HepG2 (cell line): ENCODE data around the gene DNAJC4. TPM values are rescaled to one million over a fixed set of nuclear protein-coding genes. Genes with fewer than 3 reads are reported as not detected.
A peak's percentile ranks its signal among the peaks of the same experiment; 100 is the strongest.

Source experiments
- BCL6 ChIP-seq: IDR thresholded peaks from 2 replicates; pipeline ENCODE4 v1.6.1; 2016; ENCODE audit warnings: missing genetic modification reagents, missing compliant biosample characterization
- BRCA1 ChIP-seq: sonication (generic); formaldehyde crosslinking; IDR thresholded peaks from 2 replicates; pipeline ENCODE4 v1.4.0; 2020; ENCODE audit warnings: missing genetic modification reagents
- MAFF ChIP-seq: IDR thresholded peaks from 2 replicates; pipeline ENCODE4 v1.6.1; 2011; ENCODE audit warnings: low read depth, low read length, improper control_type of control experiment
- TCF12 ChIP-seq, 2 experiments: fragments of 450-650 bp in 1 of 2; sonication (generic) in 1 of 2; formaldehyde crosslinking in 1 of 2; IDR thresholded peaks; 2 replicates each; pipeline versions ENCODE4 v1.6.1 to v1.8.0; 2017 to 2022; ENCODE audit warnings: antibody characterized with exemption in 1 of 2, mild to moderate bottlenecking in 1 of 2, missing genetic modification reagents in 1 of 2, moderate library complexity in 1 of 2
- WIZ ChIP-seq: sonication (generic); formaldehyde crosslinking; IDR thresholded peaks from 2 replicates; pipeline ENCODE4 v1.5.1; 2020; ENCODE audit warnings: mild to moderate bottlenecking, missing genetic modification reagents
- ZNF263 ChIP-seq: sonication (generic); formaldehyde crosslinking; IDR thresholded peaks from 2 replicates; pipeline ENCODE4 v1.4.0; 2020; ENCODE audit warnings: missing genetic modification reagents
- ZNF350 ChIP-seq: sonication (generic); formaldehyde crosslinking; IDR thresholded peaks from 2 replicates; pipeline ENCODE4 v1.4.0; 2020; ENCODE audit warnings: mild to moderate bottlenecking, low read depth, missing genetic modification reagents, borderline replicate concordance
- ZNF354B ChIP-seq: sonication (generic); formaldehyde crosslinking; IDR thresholded peaks from 2 replicates; pipeline ENCODE4 v1.8.0; 2022; ENCODE audit warnings: mild to moderate bottlenecking, missing genetic modification reagents
- ZNF549 ChIP-seq: sonication (generic); formaldehyde crosslinking; IDR thresholded peaks from 2 replicates; pipeline ENCODE4 v1.5.0; 2020; ENCODE audit warnings: missing genetic modification reagents
- ZNF678 ChIP-seq: sonication (generic); formaldehyde crosslinking; IDR thresholded peaks from 2 replicates; pipeline ENCODE4 v1.4.0; 2020; ENCODE audit warnings: mild to moderate bottlenecking, missing genetic modification reagents
- polyA plus RNA-seq, 8 experiments: library from polyadenylated mRNA; depleted of rRNA in 3 of 8; stranded (reverse) in 7 of 8; unstranded in 1 of 8; fragments of >200 nt; fragmentation: Illumina TruSeq in 4 of 8; extraction: Trizol in 4 of 8; gene quantifications; 2 replicates each; pipeline versions ENCODE4 v1.2.1 to v1.2.3, GENCODE V29; 2011 to 2016; ENCODE audit warnings: low read depth in 4 of 8, missing spikeins in 1 of 8, mixed read lengths in 1 of 8; ENCODE audit not compliant: insufficient read depth in 1 of 8
- total RNA-seq, 5 experiments: library from RNA; depleted of rRNA; stranded (reverse); fragments of >200 nt; fragmentation: Illumina TruSeq; extraction: Trizol; gene quantifications; 2 replicates each; pipeline ENCODE4 v1.2.3, GENCODE V29; 2016; ENCODE audit warnings: low read depth in 1 of 5
- TF ChIP-seq, protein P1 (sequence below): IDR thresholded peaks from 2 replicates; pipeline ENCODE4 v1.6.1; 2016; ENCODE audit warnings: low read depth, borderline replicate concordance
- TF ChIP-seq, protein P2 (sequence below): sonication (generic); IDR thresholded peaks from 2 replicates; pipeline ENCODE4 v1.6.1; 2016; ENCODE audit warnings: low read depth, borderline replicate concordance
- TF ChIP-seq, protein P3 (sequence below): sonication (generic); formaldehyde crosslinking; IDR thresholded peaks from 2 replicates; pipeline ENCODE4 v1.5.1; 2020; ENCODE audit warnings: mild to moderate bottlenecking, moderate library complexity, missing genetic modification reagents
- TF ChIP-seq, protein P4 (sequence below), 2 experiments: sonication (generic) in 1 of 2; formaldehyde crosslinking in 1 of 2; IDR thresholded peaks; 2 replicates each; pipeline versions ENCODE4 v1.6.1 to v1.9.0; 2014 to 2022; ENCODE audit warnings: antibody characterized with exemption in 1 of 2, borderline replicate concordance in 1 of 2, inconsistent platforms in 1 of 2, low read depth in 1 of 2, missing genetic modification reagents in 1 of 2
- TF ChIP-seq, protein P5 (sequence below): sonication (generic); formaldehyde crosslinking; IDR thresholded peaks from 2 replicates; pipeline ENCODE4 v1.9.0; 2021; ENCODE audit warnings: missing genetic modification reagents, mild to moderate bottlenecking, borderline replicate concordance
- TF ChIP-seq, protein P6 (sequence below): sonication (generic); formaldehyde crosslinking; IDR thresholded peaks from 2 replicates; pipeline ENCODE4 v1.4.0; 2020; ENCODE audit warnings: missing genetic modification reagents

DNAJC4 gene
- total and polyA plus RNA-seq, 2 of the 13 experiments (the other 11 are each of a cell fraction or from before 2014, with no cell fraction given) = 10.3 to 60.8 TPM

DNA sequence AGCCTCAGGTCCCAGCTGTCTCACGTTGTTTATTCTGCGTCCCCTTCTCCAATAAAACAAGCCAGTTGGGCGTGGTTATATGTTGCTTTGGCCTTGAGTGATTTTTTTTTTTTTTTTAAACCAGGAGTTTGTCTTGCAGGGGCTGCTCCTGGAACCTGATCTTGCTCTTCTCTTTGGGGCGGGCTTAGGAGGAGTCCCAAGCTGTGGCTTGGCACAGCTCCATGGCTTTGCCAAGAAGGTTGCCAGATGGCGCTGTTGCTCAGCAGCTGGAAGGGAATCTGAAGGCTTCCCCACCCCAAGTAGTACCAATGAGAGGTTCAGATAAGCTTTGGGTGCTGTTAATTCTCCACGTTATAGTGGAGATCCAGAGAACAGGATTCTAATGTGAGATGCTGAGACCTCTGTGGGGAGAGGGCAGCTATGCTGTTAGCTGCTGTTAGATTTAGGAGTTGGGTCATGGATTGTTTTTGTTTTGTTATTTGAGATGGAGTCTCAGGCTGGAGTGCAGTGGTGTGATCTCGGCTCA is 25.8 kb upstream of the DNAJC4 start (continued):
- TF ChIP-seq, protein P1, sequence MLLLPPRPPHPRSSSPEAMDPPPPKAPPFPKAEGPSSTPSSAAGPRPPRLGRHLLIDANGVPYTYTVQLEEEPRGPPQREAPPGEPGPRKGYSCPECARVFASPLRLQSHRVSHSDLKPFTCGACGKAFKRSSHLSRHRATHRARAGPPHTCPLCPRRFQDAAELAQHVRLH (CRISPR knock-in tag) = 0 out of 2 replicates have a peak, but pooled peaks have one; percentile 60
- TF ChIP-seq ZNF263 (CRISPR knock-in tag) (0 out of 2 replicates have a peak, but pooled peaks have one; percentile 30), ZNF354B (CRISPR knock-in tag) (no peak), BCL6 (CRISPR knock-in tag) (no peak), MAFF (no peak), ZNF350 (CRISPR knock-in tag) (no peak), BRCA1 (no peak), TCF12 (IDR thresholded peaks at IDR 0.05) (no peak), TCF12 (CRISPR knock-in tag; IDR thresholded peaks at IDR 0.05) (no peak), WIZ (no peak), ZNF678 (CRISPR knock-in tag) (no peak), ZNF549 (no peak)
- TF ChIP-seq, protein P2, sequence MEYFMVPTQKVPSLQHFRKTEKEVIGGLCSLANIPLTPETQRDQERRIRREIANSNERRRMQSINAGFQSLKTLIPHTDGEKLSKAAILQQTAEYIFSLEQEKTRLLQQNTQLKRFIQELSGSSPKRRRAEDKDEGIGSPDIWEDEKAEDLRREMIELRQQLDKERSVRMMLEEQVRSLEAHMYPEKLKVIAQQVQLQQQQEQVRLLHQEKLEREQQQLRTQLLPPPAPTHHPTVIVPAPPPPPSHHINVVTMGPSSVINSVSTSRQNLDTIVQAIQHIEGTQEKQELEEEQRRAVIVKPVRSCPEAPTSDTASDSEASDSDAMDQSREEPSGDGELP = peak; percentile 34; the same call in 1 of the 2 replicates
- TF ChIP-seq, protein P3, sequence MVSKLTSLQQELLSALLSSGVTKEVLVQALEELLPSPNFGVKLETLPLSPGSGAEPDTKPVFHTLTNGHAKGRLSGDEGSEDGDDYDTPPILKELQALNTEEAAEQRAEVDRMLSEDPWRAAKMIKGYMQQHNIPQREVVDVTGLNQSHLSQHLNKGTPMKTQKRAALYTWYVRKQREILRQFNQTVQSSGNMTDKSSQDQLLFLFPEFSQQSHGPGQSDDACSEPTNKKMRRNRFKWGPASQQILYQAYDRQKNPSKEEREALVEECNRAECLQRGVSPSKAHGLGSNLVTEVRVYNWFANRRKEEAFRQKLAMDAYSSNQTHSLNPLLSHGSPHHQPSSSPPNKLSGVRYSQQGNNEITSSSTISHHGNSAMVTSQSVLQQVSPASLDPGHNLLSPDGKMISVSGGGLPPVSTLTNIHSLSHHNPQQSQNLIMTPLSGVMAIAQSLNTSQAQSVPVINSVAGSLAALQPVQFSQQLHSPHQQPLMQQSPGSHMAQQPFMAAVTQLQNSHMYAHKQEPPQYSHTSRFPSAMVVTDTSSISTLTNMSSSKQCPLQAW = peak; percentile 24; the same call in 1 of the 2 replicates
- TF ChIP-seq, protein P4, sequence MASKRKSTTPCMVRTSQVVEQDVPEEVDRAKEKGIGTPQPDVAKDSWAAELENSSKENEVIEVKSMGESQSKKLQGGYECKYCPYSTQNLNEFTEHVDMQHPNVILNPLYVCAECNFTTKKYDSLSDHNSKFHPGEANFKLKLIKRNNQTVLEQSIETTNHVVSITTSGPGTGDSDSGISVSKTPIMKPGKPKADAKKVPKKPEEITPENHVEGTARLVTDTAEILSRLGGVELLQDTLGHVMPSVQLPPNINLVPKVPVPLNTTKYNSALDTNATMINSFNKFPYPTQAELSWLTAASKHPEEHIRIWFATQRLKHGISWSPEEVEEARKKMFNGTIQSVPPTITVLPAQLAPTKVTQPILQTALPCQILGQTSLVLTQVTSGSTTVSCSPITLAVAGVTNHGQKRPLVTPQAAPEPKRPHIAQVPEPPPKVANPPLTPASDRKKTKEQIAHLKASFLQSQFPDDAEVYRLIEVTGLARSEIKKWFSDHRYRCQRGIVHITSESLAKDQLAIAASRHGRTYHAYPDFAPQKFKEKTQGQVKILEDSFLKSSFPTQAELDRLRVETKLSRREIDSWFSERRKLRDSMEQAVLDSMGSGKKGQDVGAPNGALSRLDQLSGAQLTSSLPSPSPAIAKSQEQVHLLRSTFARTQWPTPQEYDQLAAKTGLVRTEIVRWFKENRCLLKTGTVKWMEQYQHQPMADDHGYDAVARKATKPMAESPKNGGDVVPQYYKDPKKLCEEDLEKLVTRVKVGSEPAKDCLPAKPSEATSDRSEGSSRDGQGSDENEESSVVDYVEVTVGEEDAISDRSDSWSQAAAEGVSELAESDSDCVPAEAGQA (IDR thresholded peaks at IDR 0.05; ENCODE audit: low read depth) = no peak
- TF ChIP-seq, protein P4 (CRISPR knock-in tag; IDR thresholded peaks at IDR 0.05; ENCODE audit: borderline replicate concordance) = no peak
- TF ChIP-seq, protein P5, sequence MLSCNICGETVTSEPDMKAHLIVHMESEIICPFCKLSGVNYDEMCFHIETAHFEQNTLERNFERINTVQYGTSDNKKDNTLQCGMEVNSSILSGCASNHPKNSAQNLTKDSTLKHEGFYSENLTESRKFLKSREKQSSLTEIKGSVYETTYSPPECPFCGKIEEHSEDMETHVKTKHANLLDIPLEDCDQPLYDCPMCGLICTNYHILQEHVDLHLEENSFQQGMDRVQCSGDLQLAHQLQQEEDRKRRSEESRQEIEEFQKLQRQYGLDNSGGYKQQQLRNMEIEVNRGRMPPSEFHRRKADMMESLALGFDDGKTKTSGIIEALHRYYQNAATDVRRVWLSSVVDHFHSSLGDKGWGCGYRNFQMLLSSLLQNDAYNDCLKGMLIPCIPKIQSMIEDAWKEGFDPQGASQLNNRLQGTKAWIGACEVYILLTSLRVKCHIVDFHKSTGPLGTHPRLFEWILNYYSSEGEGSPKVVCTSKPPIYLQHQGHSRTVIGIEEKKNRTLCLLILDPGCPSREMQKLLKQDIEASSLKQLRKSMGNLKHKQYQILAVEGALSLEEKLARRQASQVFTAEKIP (CRISPR knock-in tag) = no peak
- TF ChIP-seq, protein P6, sequence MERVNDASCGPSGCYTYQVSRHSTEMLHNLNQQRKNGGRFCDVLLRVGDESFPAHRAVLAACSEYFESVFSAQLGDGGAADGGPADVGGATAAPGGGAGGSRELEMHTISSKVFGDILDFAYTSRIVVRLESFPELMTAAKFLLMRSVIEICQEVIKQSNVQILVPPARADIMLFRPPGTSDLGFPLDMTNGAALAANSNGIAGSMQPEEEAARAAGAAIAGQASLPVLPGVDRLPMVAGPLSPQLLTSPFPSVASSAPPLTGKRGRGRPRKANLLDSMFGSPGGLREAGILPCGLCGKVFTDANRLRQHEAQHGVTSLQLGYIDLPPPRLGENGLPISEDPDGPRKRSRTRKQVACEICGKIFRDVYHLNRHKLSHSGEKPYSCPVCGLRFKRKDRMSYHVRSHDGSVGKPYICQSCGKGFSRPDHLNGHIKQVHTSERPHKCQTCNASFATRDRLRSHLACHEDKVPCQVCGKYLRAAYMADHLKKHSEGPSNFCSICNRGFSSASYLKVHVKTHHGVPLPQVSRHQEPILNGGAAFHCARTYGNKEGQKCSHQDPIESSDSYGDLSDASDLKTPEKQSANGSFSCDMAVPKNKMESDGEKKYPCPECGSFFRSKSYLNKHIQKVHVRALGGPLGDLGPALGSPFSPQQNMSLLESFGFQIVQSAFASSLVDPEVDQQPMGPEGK (CRISPR knock-in tag) = peak; percentile 15; the same call in 1 of the 2 replicates
